IMR-90 (cell line): ENCODE measurements around the gene CMTM8. TPM values are rescaled to one million over a fixed set of nuclear protein-coding genes. Genes with fewer than 3 reads are reported as not detected.

Experiments used
- ATAC-seq: fragments of 200-7000 bp; cut with Tn5 transposase; 2 replicates; pipeline ENCODE4 v1.9.1; 2020; ENCODE audit warnings: low read depth, mild to moderate bottlenecking, moderate library complexity
- BruUV-seq: library from RNA; stranded (reverse); fragments of 400-500 nt; replicated peaks from 2 replicates; lab custom pipeline; 2021; lab: Mats Ljungman, UMichigan
- CTCF ChIA-PET: fragments of 300-600 bp; formaldehyde crosslinking; extraction: SDS; loops from one replicate; lab custom pipeline; 2021; ENCODE audit warnings: antibody characterized with exemption; lab: Yijun Ruan, JAX
- POLR2A ChIA-PET: fragments of 300-600 bp; sonication (Branson Sonifier 250); formaldehyde crosslinking; loops from one replicate; lab custom pipeline; 2022; ENCODE audit warnings: antibody characterized with exemption; ENCODE audit not compliant: unreplicated experiment; lab: Charles Lee
- DNase-seq: peaks from one replicate; pipeline ENCODE4 v3.0.0; 2013
- H2AFZ ChIP-seq: replicated peaks from 2 replicates; pipeline ENCODE3; 2013; ENCODE audit warnings: low read length, mild to moderate bottlenecking; ENCODE audit not compliant: poor library complexity
- H2AK5ac ChIP-seq: 2 replicates; pipeline ENCODE4 v1.6.1; 2013; ENCODE audit warnings: low read depth, low read length, inconsistent platforms
- H2AK9ac ChIP-seq: replicated peaks from 2 replicates; pipeline ENCODE3; 2013; ENCODE audit warnings: mild to moderate bottlenecking, low read depth, low read length, moderate library complexity; ENCODE audit not compliant: poor library complexity
- H2BK120ac ChIP-seq: 2 replicates; pipeline ENCODE4 v1.6.1; 2013; ENCODE audit warnings: low read depth, low read length, inconsistent platforms
- H2BK15ac ChIP-seq: 3 replicates; pipeline ENCODE4 v1.6.1; 2013; ENCODE audit warnings: low read depth, low read length, inconsistent platforms
- H2BK20ac ChIP-seq: 2 replicates; pipeline ENCODE4 v1.6.1; 2013; ENCODE audit warnings: low read depth, mild to moderate bottlenecking, inconsistent platforms, low read length, moderate library complexity
- H2BK5ac ChIP-seq: 2 replicates; pipeline ENCODE4 v1.6.1; 2013; ENCODE audit warnings: mild to moderate bottlenecking, low read depth, low read length, inconsistent platforms; ENCODE audit not compliant: poor library complexity, severe bottlenecking
- H3K14ac ChIP-seq: replicated peaks from 2 replicates; pipeline ENCODE4 v1.6.1; 2013; ENCODE audit warnings: low read depth, low read length, inconsistent platforms
- H3K18ac ChIP-seq: 2 replicates; pipeline ENCODE4 v1.6.1; 2013; ENCODE audit warnings: low read depth, low read length, control low read depth
- H3K23ac ChIP-seq: 2 replicates; pipeline ENCODE4 v1.6.1; 2013; ENCODE audit warnings: low read depth, low read length, inconsistent platforms
- H3K27ac ChIP-seq: 2 replicates; pipeline ENCODE4 v1.5.1; 2013; ENCODE audit warnings: mild to moderate bottlenecking, control low read depth, low read length; ENCODE audit not compliant: insufficient read depth
- H3K27me3 ChIP-seq: 2 replicates; pipeline ENCODE4 v1.6.1; 2013; ENCODE audit warnings: low read length; ENCODE audit not compliant: control insufficient read depth, insufficient read depth
- H3K36me3 ChIP-seq: 2 replicates; pipeline ENCODE4 v1.6.1; 2013; ENCODE audit warnings: low read length, mixed read lengths; ENCODE audit not compliant: control insufficient read depth, insufficient read depth
- H3K4ac ChIP-seq: 2 replicates; pipeline ENCODE4 v1.6.1; 2013; ENCODE audit warnings: low read depth, low read length, inconsistent platforms
- H3K4me1 ChIP-seq: 2 replicates; pipeline ENCODE4 v1.6.1; 2013; ENCODE audit warnings: low read length, mixed read lengths; ENCODE audit not compliant: control insufficient read depth, insufficient read depth
- H3K4me2 ChIP-seq: 2 replicates; pipeline ENCODE4 v1.6.1; 2013; ENCODE audit warnings: low read depth, mild to moderate bottlenecking, control low read depth, low read length, moderate library complexity
- H3K4me3 ChIP-seq: 2 replicates; pipeline ENCODE4 v1.5.1; 2013; ENCODE audit warnings: low read depth, mild to moderate bottlenecking, control low read depth, low read length, moderate library complexity; ENCODE audit not compliant: insufficient read depth
- H3K56ac ChIP-seq: 2 replicates; pipeline ENCODE4 v1.6.1; 2013; ENCODE audit warnings: low read length, inconsistent platforms; ENCODE audit not compliant: insufficient read depth; ENCODE audit errors: extremely low read depth
- H3K79me1 ChIP-seq, 2 experiments: 2 replicates each; pipeline ENCODE4 v1.6.1; 2013; ENCODE audit warnings: low read length in 2 of 2, inconsistent platforms in 1 of 2, low read depth in 1 of 2
- H3K9ac ChIP-seq: 2 replicates; pipeline ENCODE4 v1.6.1; 2013; ENCODE audit warnings: low read depth, low read length, control low read depth
- H3K9me1 ChIP-seq: 2 replicates; pipeline ENCODE4 v1.6.1; 2013; ENCODE audit warnings: low read length, inconsistent platforms; ENCODE audit not compliant: insufficient read depth
- H3K9me3 ChIP-seq: 2 replicates; pipeline ENCODE4 v1.6.1; 2013; ENCODE audit warnings: low read length; ENCODE audit not compliant: control insufficient read depth, insufficient read depth
- H4K20me1 ChIP-seq: 2 replicates; pipeline ENCODE4 v1.6.1; 2013; ENCODE audit warnings: low read length, inconsistent platforms; ENCODE audit not compliant: insufficient read depth
- H4K5ac ChIP-seq: 2 replicates; pipeline ENCODE4 v1.6.1; 2013; ENCODE audit warnings: mild to moderate bottlenecking, low read depth, low read length, control low read depth
- H4K8ac ChIP-seq, 2 experiments: 2 replicates each; pipeline ENCODE4 v1.6.1; 2013; ENCODE audit warnings: low read depth in 2 of 2, low read length in 2 of 2, control low read depth in 1 of 2, inconsistent platforms in 1 of 2
- H4K91ac ChIP-seq: 2 replicates; pipeline ENCODE4 v1.6.1; 2013; ENCODE audit warnings: low read depth, low read length, inconsistent platforms; ENCODE audit not compliant: insufficient read depth
- BHLHE40 ChIP-seq: fragments of 150-350 bp; IDR thresholded peaks from 2 replicates; pipeline ENCODE4 v1.6.1; 2016; ENCODE audit warnings: mild to moderate bottlenecking, low read depth, low read length
- CTCF ChIP-seq: conservative IDR thresholded peaks from 2 replicates; pipeline ENCODE4 v1.5.1; 2012; ENCODE audit warnings: mild to moderate bottlenecking, low read depth, low read length, improper control_type of control experiment
- MAFK ChIP-seq: IDR thresholded peaks from 2 replicates; pipeline ENCODE4 v1.6.1; 2012; ENCODE audit warnings: low read depth, low read length, improper control_type of control experiment
- WGBS, 2 experiments: methylation state at CpG; one replicate each; pipeline versions ENCODE4 v1.1.5 to v1.1.7; 2013; ENCODE audit warnings: missing lambda C conversion rate in 2 of 2; ENCODE audit not compliant: insufficient read length in 1 of 2; ENCODE audit errors: extremely low coverage in 2 of 2; 5-methylcytosine and 5-hydroxymethylcytosine counted together
- dilution Hi-C: fragments of 300-500 bp; cut with HindIII; formaldehyde crosslinking; loops from one replicate; pipeline ENCODE4 v1.14.3; 2018; ENCODE audit warnings: low sequenced_read_pairs; ENCODE audit not compliant: unreplicated experiment
- in situ Hi-C: fragments of 300-500 bp; cut with MboI; formaldehyde crosslinking; loops from 3 replicates; pipeline ENCODE4 v1.14.3; 2019; ENCODE audit warnings: low sequenced_read_pairs, inconsistent platforms, mixed read lengths
- intact Hi-C: fragments of 100-400 bp; cut with micrococcal nuclease; formaldehyde crosslinking; loops from 2 replicates; pipeline ENCODE4 v1.10.0; 2022
- polyA plus RNA-seq, 3 experiments: library from polyadenylated mRNA; depleted of rRNA; stranded (reverse); fragments of >200 nt; gene quantifications; 2 replicates each; pipeline ENCODE4 v1.2.3, GENCODE V29; 2012; ENCODE audit warnings: low replicate concordance in 1 of 3
- total RNA-seq: library from RNA; depleted of rRNA; stranded (reverse); fragments of >200 nt; gene quantifications from 2 replicates; pipeline ENCODE4 v1.2.3, GENCODE V29; 2012

Gene CMTM8
- total and polyA plus RNA-seq, 2 of the 4 experiments (the other 2 are of a cell fraction) = 0.15 TPM; not detected in 1

GRCh38 chr3:32310918-32311839 is 72.7 kb downstream of the CMTM8 start:
- Histone ChIP-seq H2BK20ac (no peak overlapping the region), H2BK15ac (no peak overlapping the region), H3K18ac (no peak overlapping the region), H3K23ac (no peak overlapping the region), H3K4me3 (no peak overlapping the region), H4K20me1 (no peaks in the 10 kb centered on the region), H3K9ac (no peak overlapping the region), H2AFZ (no peak overlapping the region), H3K9me1 (no peaks in the 10 kb centered on the region), H4K8ac (no peak overlapping the region), H3K36me3 (no peaks in the 10 kb centered on the region), H2BK5ac (no peak overlapping the region), H3K79me1 (no peaks in the 10 kb centered on the region), H4K91ac (no peak overlapping the region), H2BK120ac (no peak overlapping the region), H2AK9ac (no peak overlapping the region), H3K4ac (no peak overlapping the region), H3K27me3 (peaks cover 12% of the 10 kb centered on the region), H3K27ac (no peak overlapping the region), H3K4me1 (no peaks in the 10 kb centered on the region), H3K56ac (no peak overlapping the region), H4K5ac (no peak overlapping the region), H3K9me3 (no peaks in the 10 kb centered on the region), H3K4me2 (no peak overlapping the region), H3K14ac (no peak overlapping the region), H2AK5ac (no peak overlapping the region)
- dilution Hi-C loops (no loop called here), in situ Hi-C loops (no loop called here), intact Hi-C loops (no loop called here)
- ATAC-seq (no peak), DNase-seq (no peak)
- 36% methylated on average over 9 of the region's 15 CpGs; no CpG with 5 or more reads in 1 of the 2 experiments for WGBS, 2 experiments
- ChIA-PET CTCF (no interaction called here), POLR2A (interaction anchor here (0.6 kb wide), 1 partner anchor 892 kb away, joined by 3 read pairs; no protein-coding TSS in a partner anchor)
- no peak for TF ChIP-seq CTCF
- TF ChIP-seq BHLHE40 = no peak
- no peak for TF ChIP-seq MAFK
- no TSS peak for BruUV-seq
